Neural progenitor cell (in vitro differentiated cells): ENCODE data around the gene SLC35G1. TPM values are rescaled to one million over a fixed set of nuclear protein-coding genes. Genes with fewer than 3 reads are reported as not detected.

Source experiments
- DNase-seq: peaks from one replicate; pipeline ENCODE4 v3.0.0-alpha.2; 2016; ENCODE audit warnings: low spot score
- H2AFZ ChIP-seq: fragments of 200-600 bp; sonication (generic); replicated peaks from 2 replicates; pipeline ENCODE4 v1.6.1; 2016; ENCODE audit warnings: antibody characterized with exemption
- H3F3A ChIP-seq: fragments of 200-600 bp; sonication (generic); 2 replicates; pipeline ENCODE4 v1.6.1; 2016; ENCODE audit warnings: antibody characterized with exemption, low read depth
- H3K27ac ChIP-seq: fragments of 200-600 bp; sonication (generic); 2 replicates; pipeline ENCODE4 v1.5.1; 2016; ENCODE audit warnings: mild to moderate bottlenecking
- H3K27me3 ChIP-seq: fragments of 200-600 bp; sonication (generic); 2 replicates; pipeline ENCODE4 v1.6.1; 2016; ENCODE audit warnings: mild to moderate bottlenecking, moderate library complexity
- H3K36me3 ChIP-seq: fragments of 200-600 bp; sonication (generic); 2 replicates; pipeline ENCODE4 v1.5.1; 2016
- H3K4me1 ChIP-seq: fragments of 200-600 bp; sonication (generic); 2 replicates; pipeline ENCODE4 v1.6.1; 2016; ENCODE audit warnings: mixed run types
- H3K4me2 ChIP-seq: fragments of 200-600 bp; sonication (generic); 2 replicates; pipeline ENCODE4 v1.6.1; 2016
- H3K4me3 ChIP-seq: fragments of 200-600 bp; sonication (generic); 2 replicates; pipeline ENCODE4 v1.5.1; 2016
- H3K79me2 ChIP-seq: fragments of 200-600 bp; sonication (generic); 2 replicates; pipeline ENCODE4 v1.6.1; 2016; ENCODE audit warnings: low read depth
- H3K9ac ChIP-seq: fragments of 200-600 bp; sonication (generic); 2 replicates; pipeline ENCODE4 v1.6.1; 2016
- H3K9me3 ChIP-seq: fragments of 200-600 bp; sonication (generic); 2 replicates; pipeline ENCODE4 v1.5.1; 2016; ENCODE audit warnings: low read depth
- H4K20me1 ChIP-seq: fragments of 200-600 bp; sonication (generic); 2 replicates; pipeline ENCODE4 v1.6.1; 2016; ENCODE audit warnings: low read depth
- H3K27ac Mint-ChIP-seq: 3 replicates; pipeline ENCODE4 v1.8.0; 2021; ENCODE audit warnings: mixed read lengths
- H3K27me3 Mint-ChIP-seq: 2 replicates; pipeline ENCODE4 v1.8.0; 2022; ENCODE audit warnings: low read depth, mild to moderate bottlenecking, inconsistent platforms, moderate library complexity, mixed read lengths; ENCODE audit not compliant: insufficient read depth
- H3K36me3 Mint-ChIP-seq: 3 replicates; pipeline ENCODE4 v1.8.0; 2021; ENCODE audit warnings: mixed read lengths
- H3K4me1 Mint-ChIP-seq: 3 replicates; pipeline ENCODE4 v1.8.0; 2021; ENCODE audit warnings: mixed read lengths
- H3K4me3 Mint-ChIP-seq: 3 replicates; pipeline ENCODE4 v1.8.0; 2021; ENCODE audit warnings: mild to moderate bottlenecking, moderate library complexity, mixed read lengths
- H3K9me3 Mint-ChIP-seq: 3 replicates; pipeline ENCODE4 v1.8.0; 2020; ENCODE audit warnings: mixed read lengths
- EZH2 ChIP-seq: fragments of 200-600 bp; sonication (generic); IDR thresholded peaks from 2 replicates; pipeline ENCODE4 v1.6.1; 2017; ENCODE audit warnings: antibody characterized with exemption, mild to moderate bottlenecking, moderate library complexity
- EZH2phosphoT487 ChIP-seq: fragments of 200-600 bp; sonication (generic); IDR thresholded peaks from 2 replicates; pipeline ENCODE4 v1.6.1; 2017; ENCODE audit warnings: antibody characterized with exemption
- total RNA-seq: library from RNA; depleted of rRNA; stranded (reverse); fragments of >200 nt; gene quantifications from 2 replicates; pipeline ENCODE4 v1.2.3, GENCODE V29; 2015; ENCODE audit warnings: low replicate concordance
- TF ChIP-seq, protein P1 (sequence below): fragments of 200-600 bp; sonication (generic); IDR thresholded peaks from 2 replicates; pipeline ENCODE4 v1.5.1; 2017; ENCODE audit warnings: antibody characterized with exemption, mild to moderate bottlenecking

SLC35G1 gene, protein sequence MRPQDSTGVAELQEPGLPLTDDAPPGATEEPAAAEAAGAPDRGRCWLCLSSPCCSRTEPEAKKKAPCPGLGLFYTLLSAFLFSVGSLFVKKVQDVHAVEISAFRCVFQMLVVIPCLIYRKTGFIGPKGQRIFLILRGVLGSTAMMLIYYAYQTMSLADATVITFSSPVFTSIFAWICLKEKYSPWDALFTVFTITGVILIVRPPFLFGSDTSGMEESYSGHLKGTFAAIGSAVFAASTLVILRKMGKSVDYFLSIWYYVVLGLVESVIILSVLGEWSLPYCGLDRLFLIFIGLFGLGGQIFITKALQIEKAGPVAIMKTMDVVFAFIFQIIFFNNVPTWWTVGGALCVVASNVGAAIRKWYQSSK
- 11.6 and 14.6 TPM in 2 replicates for total RNA-seq

DNA sequence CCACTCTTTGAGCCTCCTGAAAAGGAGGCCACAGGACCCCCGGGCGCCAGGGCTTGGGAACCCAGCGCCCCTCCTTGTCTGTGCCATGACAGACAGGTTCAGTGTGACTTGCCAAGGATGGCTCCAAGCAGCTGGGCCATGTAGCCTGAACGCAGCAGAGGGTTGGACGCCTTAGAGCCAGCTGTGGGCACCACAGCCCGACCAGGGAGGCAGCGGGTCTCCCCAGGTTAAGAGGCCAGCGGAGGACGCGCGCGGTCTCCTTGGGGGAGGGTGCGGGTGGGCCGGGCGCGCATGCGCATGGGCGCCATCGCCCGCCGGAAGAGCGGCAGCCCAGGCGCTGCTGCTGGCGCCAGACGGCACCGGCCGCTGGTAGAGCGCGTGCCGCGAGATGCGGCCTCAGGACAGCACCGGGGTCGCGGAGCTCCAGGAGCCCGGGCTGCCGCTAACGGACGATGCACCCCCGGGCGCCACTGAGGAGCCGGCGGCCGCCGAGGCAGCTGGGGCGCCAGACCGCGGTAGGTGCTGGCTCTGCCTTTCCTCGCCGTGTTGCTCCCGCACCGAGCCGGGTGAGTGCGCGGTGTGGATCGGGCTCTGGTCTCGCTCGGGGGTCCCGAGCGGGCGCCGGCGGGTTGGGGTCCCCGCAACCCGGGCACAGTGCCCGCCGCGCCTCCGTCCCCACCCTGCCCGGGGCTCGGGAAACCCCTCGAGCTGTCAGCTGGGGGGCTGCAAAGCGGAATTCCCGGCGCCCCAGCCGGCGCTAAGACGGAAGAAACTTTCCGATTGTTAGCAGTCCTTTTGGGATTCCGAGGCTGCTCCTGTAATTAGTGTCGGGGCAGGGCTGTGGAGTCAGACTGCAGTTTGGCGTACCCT is at the start of gene SLC35G1:
Gene SLC35G1, plus strand, starts transcription at position 333 of the 870 bp plus-strand sequence. Its CDS starts 56 bp downstream, at position 389.
- Histone ChIP-seq H3K9me3 (no peaks in the 10 kb centered on the region), H3K4me1 (peaks cover 27% of the 10 kb centered on the region), H3K4me3 (peak within 1 kb of the TSS; percentile 69), H3K27me3 (peaks cover 59% of the 10 kb centered on the region), H3K4me2 (peak within 1 kb of the TSS; percentile 91), H3K9ac (peak within 1 kb of the TSS; percentile 42), H3K79me2 (peaks cover 23% of the 10 kb centered on the region), H2AFZ (peak within 1 kb of the TSS; percentile 71), H4K20me1 (no peaks in the 10 kb centered on the region), H3F3A (peaks cover 24% of the 10 kb centered on the region), H3K36me3 (no peaks in the 10 kb centered on the region), H3K27ac (no peak within 1 kb of the TSS)
- peak; percentile 92 for DNase-seq
- Mint-ChIP-seq H3K36me3 (peaks cover 12% of the 10 kb centered on the region), H3K4me1 (peaks cover 30% of the 10 kb centered on the region), H3K27ac (peak within 1 kb of the TSS; percentile 65), H3K9me3 (no peaks in the 10 kb centered on the region), H3K27me3 (peaks cover 3% of the 10 kb centered on the region), H3K4me3 (peak within 1 kb of the TSS; percentile 93)
- no peak for TF ChIP-seq EZH2
- TF ChIP-seq EZH2phosphoT487 = peak; percentile 26

DNA sequence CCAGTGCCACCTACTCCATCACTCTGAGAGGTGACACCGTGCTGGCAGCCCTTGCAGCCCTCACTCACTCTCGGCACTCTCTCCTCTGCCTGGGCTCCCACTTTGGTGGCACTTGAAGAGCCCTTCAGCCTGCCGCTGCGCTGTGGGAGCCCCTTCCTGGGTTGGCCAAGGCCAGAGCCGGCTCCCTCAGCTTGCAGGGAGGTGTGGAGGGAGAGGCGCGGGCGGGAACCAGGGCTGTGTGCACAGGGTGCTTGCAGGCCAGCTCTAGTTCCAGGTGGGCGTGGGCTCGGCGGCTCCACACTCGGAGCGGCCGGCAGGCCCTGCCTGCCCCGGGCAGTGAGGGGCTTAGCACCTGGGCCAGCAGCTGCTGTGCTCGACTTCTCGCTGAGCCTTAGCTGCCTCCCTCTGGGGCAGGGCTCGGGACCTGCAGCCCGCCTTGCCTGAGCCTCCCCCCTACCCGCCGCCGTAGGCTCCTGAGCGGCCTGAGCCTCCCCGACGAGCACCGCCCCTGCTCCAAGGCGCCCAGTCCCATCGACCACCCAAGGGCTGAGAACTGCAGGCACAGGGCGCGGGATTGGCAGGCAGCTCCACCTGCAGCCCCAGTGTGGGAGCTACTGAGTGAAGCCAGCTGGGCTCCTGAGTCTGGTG is 48.7 kb upstream of the SLC35G1 start:
- no peak for DNase-seq
- Mint-ChIP-seq H3K27ac (no peak overlapping the region), H3K9me3 (peaks cover 16% of the 10 kb centered on the region), H3K27me3 (peaks cover 9% of the 10 kb centered on the region), H3K36me3 (peaks cover 3% of the 10 kb centered on the region), H3K4me1 (peaks cover 19% of the 10 kb centered on the region), H3K4me3 (no peak overlapping the region)
- Histone ChIP-seq H3K4me3 (no peak overlapping the region), H3K36me3 (no peaks in the 10 kb centered on the region), H3K27me3 (peaks cover 50% of the 10 kb centered on the region), H3K27ac (no peak overlapping the region), H3K79me2 (no peaks in the 10 kb centered on the region), H3F3A (peaks cover 43% of the 10 kb centered on the region), H3K4me2 (no peak overlapping the region), H3K9ac (no peak overlapping the region), H2AFZ (no peak overlapping the region), H3K9me3 (no peaks in the 10 kb centered on the region), H4K20me1 (no peaks in the 10 kb centered on the region), H3K4me1 (peaks cover 28% of the 10 kb centered on the region)
- TF ChIP-seq, protein P1, sequence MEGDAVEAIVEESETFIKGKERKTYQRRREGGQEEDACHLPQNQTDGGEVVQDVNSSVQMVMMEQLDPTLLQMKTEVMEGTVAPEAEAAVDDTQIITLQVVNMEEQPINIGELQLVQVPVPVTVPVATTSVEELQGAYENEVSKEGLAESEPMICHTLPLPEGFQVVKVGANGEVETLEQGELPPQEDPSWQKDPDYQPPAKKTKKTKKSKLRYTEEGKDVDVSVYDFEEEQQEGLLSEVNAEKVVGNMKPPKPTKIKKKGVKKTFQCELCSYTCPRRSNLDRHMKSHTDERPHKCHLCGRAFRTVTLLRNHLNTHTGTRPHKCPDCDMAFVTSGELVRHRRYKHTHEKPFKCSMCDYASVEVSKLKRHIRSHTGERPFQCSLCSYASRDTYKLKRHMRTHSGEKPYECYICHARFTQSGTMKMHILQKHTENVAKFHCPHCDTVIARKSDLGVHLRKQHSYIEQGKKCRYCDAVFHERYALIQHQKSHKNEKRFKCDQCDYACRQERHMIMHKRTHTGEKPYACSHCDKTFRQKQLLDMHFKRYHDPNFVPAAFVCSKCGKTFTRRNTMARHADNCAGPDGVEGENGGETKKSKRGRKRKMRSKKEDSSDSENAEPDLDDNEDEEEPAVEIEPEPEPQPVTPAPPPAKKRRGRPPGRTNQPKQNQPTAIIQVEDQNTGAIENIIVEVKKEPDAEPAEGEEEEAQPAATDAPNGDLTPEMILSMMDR = no peak
- TF ChIP-seq EZH2phosphoT487 (no peak), EZH2 (no peak)

DNA sequence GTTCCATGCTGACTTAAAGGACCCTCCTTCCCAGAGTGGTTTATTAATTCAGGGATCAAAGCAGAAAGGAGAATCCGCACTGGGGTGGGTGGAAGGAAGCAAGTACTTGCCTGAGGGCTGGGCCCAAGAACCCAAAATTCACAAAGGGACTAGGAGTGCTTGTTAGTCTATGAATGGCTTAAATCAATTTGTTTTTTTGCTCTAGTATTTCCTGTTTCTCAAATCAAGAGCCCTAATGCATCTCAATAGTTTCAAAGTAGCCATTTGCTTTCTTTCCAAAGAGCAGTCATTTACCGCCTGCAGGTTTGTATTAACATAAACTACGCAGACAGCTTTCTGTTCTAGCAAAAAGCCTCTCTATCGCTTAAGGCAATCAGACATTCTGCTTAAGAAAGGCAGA is 44.2 kb upstream of the SLC35G1 start:
- H3K4me1 ChIP-seq = peaks cover 22% of the 10 kb centered on the region
- peaks cover 3% of the 10 kb centered on the region for H3K36me3 Mint-ChIP-seq
- H3K27ac ChIP-seq = peak overlapping the region; percentile 86
- no peak overlapping the region for H3K27ac Mint-ChIP-seq
- H3K4me1 Mint-ChIP-seq = peaks cover 7% of the 10 kb centered on the region
- DNase-seq = peak; percentile 45
- no peaks in the 10 kb centered on the region for H3K9me3 ChIP-seq
- no peak overlapping the region for H3K4me3 Mint-ChIP-seq
- H3K36me3 ChIP-seq = no peaks in the 10 kb centered on the region
- H3F3A ChIP-seq = peaks cover 38% of the 10 kb centered on the region
- peaks cover 19% of the 10 kb centered on the region for H3K27me3 ChIP-seq
- H4K20me1 ChIP-seq = no peaks in the 10 kb centered on the region
- H3K9ac ChIP-seq = no peak overlapping the region
- H3K27me3 Mint-ChIP-seq = peaks cover 3% of the 10 kb centered on the region
- peak overlapping the region; percentile 3 for H3K4me3 ChIP-seq
- H2AFZ ChIP-seq = peak overlapping the region; percentile 65
- no peaks in the 10 kb centered on the region for H3K79me2 ChIP-seq
- peak overlapping the region; percentile 61 for H3K4me2 ChIP-seq
- peaks cover 29% of the 10 kb centered on the region for H3K9me3 Mint-ChIP-seq
- TF ChIP-seq EZH2phosphoT487 (no peak), EZH2 (no peak)
- TF ChIP-seq, protein P1 = no peak
